Measurements from ENCODE around the gene TAF4.

DNA sequence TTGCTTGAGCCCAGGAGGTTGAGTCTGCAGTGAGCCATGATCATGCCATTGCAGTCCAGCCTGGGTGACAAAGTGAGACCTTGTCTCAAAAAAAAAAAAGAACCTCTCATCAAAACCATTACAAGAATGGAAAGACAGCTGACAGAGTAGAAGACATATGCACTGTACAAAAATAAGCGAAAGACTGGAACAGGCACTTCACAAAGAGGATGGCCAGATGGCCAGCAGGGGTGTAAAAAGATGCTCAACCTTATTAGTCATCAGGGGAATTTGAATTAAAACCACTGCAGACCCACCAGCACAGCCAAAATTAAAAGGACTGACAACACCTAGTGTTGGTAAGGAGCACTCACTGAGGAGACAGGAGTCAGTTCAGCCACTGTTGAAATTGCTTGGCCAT is 13.5 kb upstream of the TAF4 start:
- TF ChIP-seq NFRKB (IDR thresholded peaks at IDR 0.05) (no peak), FOXM1 (IDR thresholded peaks at IDR 0.05; ENCODE audit: borderline replicate concordance) (no peak), TARDBP (IDR thresholded peaks at IDR 0.05) (no peak), FOXA1 (IDR thresholded peaks at IDR 0.05) (no peak), LEF1 (IDR thresholded peaks at IDR 0.05; ENCODE audit: borderline replicate concordance) (no peak), ZNF384 (IDR thresholded peaks at IDR 0.05) (no peak)

Measured in HEK293T (cell line).